ACHN (cell line): ENCODE results near the gene CTSA.
"Not testable (repeated sequence)": the region's sequence is repeated elsewhere in the genome, so short reads cannot be mapped to it uniquely, and the experiment has no call there.

Experiments used
- DNase-seq: peaks from one replicate; pipeline ENCODE4 v3.0.0-alpha.2; 2015
- in situ Hi-C: cut with HindIII; loops from 2 replicates; pipeline ENCODE4 v1.10.0; 2017; ENCODE audit warnings: low sequenced_read_pairs, low pct_ligation_motif_present, low pct_unique_long_range_greater_than_20kb

The CTSA gene

GRCh38 chr20:45861221-45862075, 29.7 kb upstream of the CTSA start:
- no peak for DNase-seq
- in situ Hi-C loops, result no loop called here

- no peak for DNase-seq
- in situ Hi-C loops, result no loop called here
Measured at GRCh38 chr20:45863543-45864470, 27.3 kb upstream of the CTSA start.

- DNase-seq, result no peak
- in situ Hi-C loops, result no loop called here
Measured at GRCh38 chr20:45866454-45866853, 24.7 kb upstream of the CTSA start.

- in situ Hi-C loops, result no loop called here
- no peak for DNase-seq
Measured at GRCh38 chr20:45867136-45867818, 23.9 kb upstream of the CTSA start.

GRCh38 chr20:45867819-45868176, 23.3 kb upstream of the CTSA start:
- in situ Hi-C loops, result no loop called here
- no peak for DNase-seq

GRCh38 chr20:45872626-45873025, 18.5 kb upstream of the CTSA start:
- in situ Hi-C loops, result no loop called here
- no peak for DNase-seq

- in situ Hi-C loops, result no loop called here
Measured at GRCh38 chr20:45873409-45874103, 17.6 kb upstream of the CTSA start.

GRCh38 chr20:45874104-45874481, 17.0 kb upstream of the CTSA start:
- in situ Hi-C loops, DNase-seq: not testable (repeated sequence)

More at GRCh38 chr20:45873409-45874103, 17.6 kb upstream of the CTSA start:
- DNase-seq, result no peak

- in situ Hi-C loops, result no loop called here
- DNase-seq, result no peak
Measured at GRCh38 chr20:45874576-45874975, 16.6 kb upstream of the CTSA start.

GRCh38 chr20:45878076-45878761, 12.9 kb upstream of the CTSA start:
- no peak for DNase-seq
- in situ Hi-C loops, result no loop called here

- peak; percentile 98 for DNase-seq
- in situ Hi-C loops, result no loop called here
Measured at GRCh38 chr20:45880988-45881788, 9.9 kb upstream of the CTSA start, which contains the start of gene ZSWIM1. Gene ZSWIM1, plus strand, starts transcription at chr20:45881227. Its CDS starts 1,366 bp downstream, at chr20:45882593.

- in situ Hi-C loops, result no loop called here
- DNase-seq, result no peak
Measured at GRCh38 chr20:45882469-45883099, 8.6 kb upstream of the CTSA start.

GRCh38 chr20:45883100-45883469, 8.1 kb upstream of the CTSA start:
- in situ Hi-C loops, result no loop called here
- DNase-seq, result no peak

GRCh38 chr20:45886590-45887345, 4.4 kb upstream of the CTSA start:
- no peak for DNase-seq
- in situ Hi-C loops, result no loop called here

- in situ Hi-C loops, result no loop called here
- DNase-seq, result no peak
Measured at GRCh38 chr20:45887346-45887715, 3.8 kb upstream of the CTSA start, which contains the start of gene SPATA25. Gene SPATA25, minus strand, starts transcription at chr20:45887622. Its CDS starts 32 bp downstream, at chr20:45887590.

GRCh38 chr20:45888681-45889080, 2.5 kb upstream of the CTSA start:
- in situ Hi-C loops, result no loop called here

More at GRCh38 chr20:45888681-45889080, 2.5 kb upstream of the CTSA start:
- DNase-seq, result no peak
